ENCODE measurements around the gene FMO5. TPM values are rescaled to one million over a fixed set of nuclear protein-coding genes. Genes with fewer than 3 reads are reported as not detected.
"Not testable (repeated sequence)": the region's sequence is repeated elsewhere in the genome, so short reads cannot be mapped to it uniquely, and the experiment has no call there.

Gene FMO5
- total RNA-seq, 1 donor from 2014 or later, result 95.9 TPM

GRCh38 chr1:147201786-147202185 is 23.4 kb downstream of the FMO5 start:
- no peak overlapping the region for H3K4me3 ChIP-seq
- DNase-seq, result no peak
- intact Hi-C loops (cut with DNase I), result no loop called here
- no peaks in the 10 kb centered on the region for H3K27me3 ChIP-seq
- no peaks in the 10 kb centered on the region for H3K9me3 ChIP-seq
- no peak for ATAC-seq
- no peaks in the 10 kb centered on the region for H3K4me1 ChIP-seq
- peaks cover 15% of the 10 kb centered on the region for H3K36me3 ChIP-seq
- TF ChIP-seq, protein P1, sequence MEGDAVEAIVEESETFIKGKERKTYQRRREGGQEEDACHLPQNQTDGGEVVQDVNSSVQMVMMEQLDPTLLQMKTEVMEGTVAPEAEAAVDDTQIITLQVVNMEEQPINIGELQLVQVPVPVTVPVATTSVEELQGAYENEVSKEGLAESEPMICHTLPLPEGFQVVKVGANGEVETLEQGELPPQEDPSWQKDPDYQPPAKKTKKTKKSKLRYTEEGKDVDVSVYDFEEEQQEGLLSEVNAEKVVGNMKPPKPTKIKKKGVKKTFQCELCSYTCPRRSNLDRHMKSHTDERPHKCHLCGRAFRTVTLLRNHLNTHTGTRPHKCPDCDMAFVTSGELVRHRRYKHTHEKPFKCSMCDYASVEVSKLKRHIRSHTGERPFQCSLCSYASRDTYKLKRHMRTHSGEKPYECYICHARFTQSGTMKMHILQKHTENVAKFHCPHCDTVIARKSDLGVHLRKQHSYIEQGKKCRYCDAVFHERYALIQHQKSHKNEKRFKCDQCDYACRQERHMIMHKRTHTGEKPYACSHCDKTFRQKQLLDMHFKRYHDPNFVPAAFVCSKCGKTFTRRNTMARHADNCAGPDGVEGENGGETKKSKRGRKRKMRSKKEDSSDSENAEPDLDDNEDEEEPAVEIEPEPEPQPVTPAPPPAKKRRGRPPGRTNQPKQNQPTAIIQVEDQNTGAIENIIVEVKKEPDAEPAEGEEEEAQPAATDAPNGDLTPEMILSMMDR (IDR thresholded peaks at IDR 0.05), result no peak
- no peak overlapping the region for H3K27ac ChIP-seq

- ATAC-seq (no peak), DNase-seq (no peak)
- no peaks in the 10 kb centered on the region for H3K9me3 ChIP-seq
- TF ChIP-seq, protein P1 (IDR thresholded peaks at IDR 0.05), result no peak
- peaks cover 14% of the 10 kb centered on the region for H3K36me3 ChIP-seq
- no peaks in the 10 kb centered on the region for H3K4me1 ChIP-seq
- H3K4me3 ChIP-seq, result no peak overlapping the region
- no peak overlapping the region for H3K27ac ChIP-seq
- H3K27me3 ChIP-seq, result no peaks in the 10 kb centered on the region
- intact Hi-C loops (cut with DNase I), result no loop called here
Observed at GRCh38 chr1:147201276-147201675, 23.9 kb downstream of the FMO5 start.

GRCh38 chr1:147197324-147197723 is 27.8 kb downstream of the FMO5 start:
- intact Hi-C loops (cut with DNase I); ATAC-seq: not testable (repeated sequence)

GRCh38 chr1:147189514-147189913 is 35.6 kb downstream of the FMO5 start:
- ATAC-seq, result no peak
- H3K27ac ChIP-seq, result no peak overlapping the region
- no peaks in the 10 kb centered on the region for H3K27me3 ChIP-seq
- no peaks in the 10 kb centered on the region for H3K4me1 ChIP-seq
- H3K9me3 ChIP-seq, result no peaks in the 10 kb centered on the region
- intact Hi-C loops (cut with DNase I), result no loop called here
- no peak overlapping the region for H3K4me3 ChIP-seq
- no peaks in the 10 kb centered on the region for H3K36me3 ChIP-seq
- TF ChIP-seq, protein P1 (IDR thresholded peaks at IDR 0.05), result no peak
- DNase-seq, result no peak

More at GRCh38 chr1:147197324-147197723, 27.8 kb downstream of the FMO5 start:
- H3K36me3 ChIP-seq, H3K4me1 ChIP-seq, DNase-seq, H3K27me3 ChIP-seq, H3K9me3 ChIP-seq, H3K27ac ChIP-seq, H3K4me3 ChIP-seq: not testable (repeated sequence)

DNA sequence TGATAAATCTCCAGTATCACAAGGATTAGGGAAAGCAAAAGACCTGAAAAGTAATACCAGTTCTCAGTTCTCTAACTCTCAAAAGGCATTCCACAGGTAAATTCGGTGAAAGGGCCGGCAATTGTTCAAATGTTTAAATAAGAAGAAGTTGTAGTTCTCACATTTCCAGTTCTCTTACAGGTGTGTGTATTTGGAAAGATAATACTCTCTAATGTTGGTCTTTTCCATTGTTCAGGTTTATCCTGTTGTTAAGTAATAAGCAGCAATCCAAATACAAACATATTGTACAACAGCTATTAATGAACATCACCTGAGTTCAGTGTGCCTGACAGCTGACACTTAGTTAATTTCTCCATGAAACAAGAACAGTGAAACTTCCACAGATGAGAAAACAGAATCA is 39.7 kb downstream of the FMO5 start:
- DNase-seq, result no peak
- no peak for ATAC-seq
- TF ChIP-seq, protein P1 (IDR thresholded peaks at IDR 0.05), result no peak
- intact Hi-C loops (cut with DNase I), result no loop called here
- Histone ChIP-seq H3K4me3 (no peak overlapping the region), H3K36me3 (no peaks in the 10 kb centered on the region), H3K9me3 (no peaks in the 10 kb centered on the region), H3K27me3 (no peaks in the 10 kb centered on the region), H3K27ac (no peak overlapping the region), H3K4me1 (no peaks in the 10 kb centered on the region)

DNA sequence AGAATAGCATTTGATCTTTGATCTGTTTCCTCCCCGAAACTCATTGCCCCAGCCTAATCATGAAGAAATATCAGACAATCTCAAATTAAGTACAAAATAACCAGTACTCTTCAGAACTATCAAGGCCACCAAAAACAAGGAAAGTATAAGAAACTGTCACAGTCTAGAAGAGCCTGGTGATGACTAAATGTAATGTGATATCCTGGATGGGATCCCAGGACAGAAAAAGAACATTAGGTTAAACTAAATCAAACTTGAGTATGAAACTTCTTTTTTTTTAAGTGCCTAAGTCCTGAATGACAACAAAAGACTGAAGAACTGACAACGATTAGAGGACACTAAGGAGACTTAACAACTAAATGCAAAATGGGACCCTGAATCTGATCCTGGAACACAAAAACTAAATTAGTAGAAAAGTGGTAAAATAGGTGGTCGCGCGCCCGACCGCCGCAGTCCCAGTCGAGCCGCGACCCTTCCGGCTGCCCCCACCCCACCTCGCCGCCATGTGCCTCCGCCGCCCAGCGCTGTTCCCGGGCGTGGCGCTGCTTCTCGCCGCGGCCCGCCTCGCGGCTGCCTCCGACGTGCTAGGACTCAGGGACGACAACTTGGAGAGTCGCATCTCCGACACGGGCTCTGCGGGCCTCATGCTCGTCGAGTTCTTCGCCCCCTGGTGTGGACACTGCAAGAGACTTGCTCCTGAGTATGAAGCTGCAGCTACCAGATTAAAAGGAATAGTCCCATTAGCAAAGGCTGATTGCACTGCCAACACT is 47.3 kb downstream of the FMO5 start:
- no peak overlapping the region for H3K4me3 ChIP-seq
- H3K36me3 ChIP-seq, result no peaks in the 10 kb centered on the region
- ATAC-seq (no peak), DNase-seq (no peak)
- H3K4me1 ChIP-seq, result peaks cover 15% of the 10 kb centered on the region
- intact Hi-C loops (cut with DNase I), result loop anchor here (10.0 kb wide), 1 partner anchor 67 kb away; the partner anchor contains the start of gene CHD1L
- TF ChIP-seq, protein P1 (IDR thresholded peaks at IDR 0.05), result no peak
- no peaks in the 10 kb centered on the region for H3K27me3 ChIP-seq
- H3K27ac ChIP-seq, result no peak overlapping the region
- H3K9me3 ChIP-seq, result no peaks in the 10 kb centered on the region

All from upper lobe of right lung (tissue), 1 donor.